HCT116 (cell line): ENCODE results near the gene CIBAR2. TPM values are rescaled to one million over a fixed set of nuclear protein-coding genes. Genes with fewer than 3 reads are reported as not detected.
A peak's percentile ranks its signal among the peaks of the same experiment; 100 is the strongest.
"Not testable (repeated sequence)": the region's sequence is repeated elsewhere in the genome, so short reads cannot be mapped to it uniquely, and the experiment has no call there.

Experiments used
- ATAC-seq: fragments of 200-7000 bp; cut with Tn5 transposase; 2 replicates; pipeline ENCODE4 v1.9.1; 2020; ENCODE audit warnings: mild to moderate bottlenecking, moderate library complexity
- BruUV-seq: library from RNA; stranded (reverse); fragments of 400-500 nt; replicated peaks from 2 replicates; lab custom pipeline; 2021; lab: Mats Ljungman, UMichigan
- CTCF ChIA-PET: fragments of 300-600 bp; sonication (Branson Sonifier 250); formaldehyde crosslinking; loops from one replicate; lab custom pipeline; 2021; ENCODE audit warnings: antibody characterized with exemption; lab: Charles Lee
- POLR2A ChIA-PET: fragments of 300-600, 350-600 bp; sonication (Branson Sonifier 250); formaldehyde crosslinking; loops from one replicate; lab custom pipeline; 2021; ENCODE audit warnings: antibody characterized with exemption; lab: Charles Lee
- RAD21 ChIA-PET, 2 experiments: fragments of 300-600 bp; sonication (Branson Sonifier 250); formaldehyde crosslinking; loops; one replicate each; lab custom pipeline; 2023; ENCODE audit warnings: low total read pairs in 2 of 2; ENCODE audit not compliant: uncharacterized antibody in 2 of 2, unreplicated experiment in 2 of 2, low non-redundant PET in 1 of 2; lab: Charles Lee
- DNase-seq: peaks from one replicate; pipeline ENCODE4 v3.0.0-alpha.2; 2010; ENCODE audit warnings: low read depth, low spot score
- H2AFZ ChIP-seq: fragments of 200-600 bp; shearing (Covaris generic), sonication (generic); 2 replicates; pipeline ENCODE4 v1.6.1; 2017; ENCODE audit warnings: low read depth, mixed run types, mixed read lengths, antibody characterized with exemption, low read length; ENCODE audit not compliant: poor library complexity, severe bottlenecking
- H3K27ac ChIP-seq: 2 replicates; pipeline ENCODE4 v1.5.1; 2012; ENCODE audit warnings: low read depth, low read length
- H3K27me3 ChIP-seq: fragments of 200-600 bp; sonication (generic); 2 replicates; pipeline ENCODE4 v1.6.1; 2016; ENCODE audit warnings: mixed run types, low read length, mixed read lengths; ENCODE audit not compliant: insufficient read depth
- H3K36me3 ChIP-seq, 2 experiments: fragments of 200-500 bp in 1 of 2; fragments of 200-600 bp in 1 of 2; sonication (Bioruptor generic) in 1 of 2; sonication (generic) in 1 of 2; 2 replicates each; pipeline versions ENCODE4 v1.5.1 to v1.6.1; 2014 to 2016; ENCODE audit warnings: low read length in 2 of 2, inconsistent platforms in 1 of 2, mixed read lengths in 1 of 2, mixed run types in 1 of 2; ENCODE audit not compliant: insufficient read depth in 2 of 2, control insufficient read depth in 1 of 2
- H3K4me1 ChIP-seq, 2 experiments: fragments of 200-600 bp in 1 of 2; sonication (generic) in 1 of 2; 2 replicates each; pipeline versions ENCODE4 v1.5.1 to v1.6.1; 2012 to 2017; ENCODE audit warnings: low read length in 2 of 2, inconsistent platforms in 1 of 2, mild to moderate bottlenecking in 1 of 2, mixed read lengths in 1 of 2, mixed run types in 1 of 2, moderate library complexity in 1 of 2; ENCODE audit not compliant: insufficient read depth in 2 of 2, control insufficient read depth in 1 of 2
- H3K4me2 ChIP-seq: fragments of 200-600 bp; sonication (generic); 2 replicates; pipeline ENCODE4 v1.6.1; 2017; ENCODE audit warnings: mixed run types, low read length, mixed read lengths
- H3K4me3 ChIP-seq, 2 experiments: fragments of 200-600 bp in 1 of 2; sonication (generic) in 1 of 2; replicated peaks in 1 of 2; 2 replicates each; pipeline ENCODE4 v1.5.1; 2011 to 2016; ENCODE audit warnings: low read length in 2 of 2, control low read depth in 1 of 2, low read depth in 1 of 2, mild to moderate bottlenecking in 1 of 2, mixed read lengths in 1 of 2, mixed run types in 1 of 2
- H3K79me2 ChIP-seq: fragments of 200-600 bp; sonication (generic); 2 replicates; pipeline ENCODE4 v1.6.1; 2017; ENCODE audit warnings: mild to moderate bottlenecking, mixed run types, low read length, moderate library complexity, mixed read lengths; ENCODE audit not compliant: insufficient read depth
- H3K9ac ChIP-seq: fragments of 200-600 bp; sonication (generic); 2 replicates; pipeline ENCODE4 v1.6.1; 2016; ENCODE audit warnings: low read length, mixed read lengths
- H3K9me2 ChIP-seq: fragments of 200-600 bp; sonication (generic), shearing (Covaris generic); 2 replicates; pipeline ENCODE4 v1.6.1; 2017; ENCODE audit warnings: mixed run types, mild to moderate bottlenecking, moderate library complexity; ENCODE audit not compliant: insufficient read depth
- H3K9me3 ChIP-seq, 2 experiments: fragments of 200-500 bp in 1 of 2; fragments of 200-600 bp in 1 of 2; sonication (Bioruptor generic) in 1 of 2; sonication (generic) in 1 of 2; 2 replicates each; pipeline ENCODE4 v1.6.1; 2014 to 2017; ENCODE audit warnings: low read length in 2 of 2, mixed read lengths in 2 of 2, inconsistent platforms in 1 of 2, low read depth in 1 of 2, mild to moderate bottlenecking in 1 of 2, mixed run types in 1 of 2, moderate library complexity in 1 of 2; ENCODE audit not compliant: control insufficient read depth in 1 of 2, insufficient read depth in 1 of 2
- H4K20me1 ChIP-seq: fragments of 200-600 bp; sonication (generic), shearing (Covaris generic); 2 replicates; pipeline ENCODE4 v1.6.1; 2017; ENCODE audit warnings: mixed run types, mild to moderate bottlenecking, moderate library complexity; ENCODE audit not compliant: insufficient read depth
- CBX3 ChIP-seq: IDR thresholded peaks from 2 replicates; pipeline ENCODE4 v1.6.1; 2012; ENCODE audit warnings: low read depth
- CEBPB ChIP-seq: IDR thresholded peaks from 2 replicates; pipeline ENCODE4 v1.6.1; 2012; ENCODE audit warnings: low read depth
- FOSL1 ChIP-seq: IDR thresholded peaks from 2 replicates; pipeline ENCODE4 v1.6.1; 2012; ENCODE audit warnings: low read depth
- JUND ChIP-seq: IDR thresholded peaks from 2 replicates; pipeline ENCODE4 v1.6.1; 2012
- YY1 ChIP-seq: IDR thresholded peaks from 2 replicates; pipeline ENCODE4 v1.6.1; 2011; ENCODE audit warnings: low read length, low read depth, moderate library complexity, mild to moderate bottlenecking; ENCODE audit not compliant: insufficient replicate concordance; ENCODE audit errors: extremely low read depth
- intact Hi-C: fragments of 100-400 bp; cut with micrococcal nuclease; formaldehyde crosslinking; loops from 2 replicates; pipeline ENCODE4 v1.10.0; 2022
- total RNA-seq: library from RNA; stranded (reverse); gene quantifications from one replicate; pipeline ENCODE4 v1.2.1, GENCODE V29; 2021; ENCODE audit not compliant: unreplicated experiment
- TF ChIP-seq, protein P1 (sequence below): IDR thresholded peaks from 2 replicates; pipeline ENCODE4 v1.6.1; 2011; ENCODE audit warnings: mild to moderate bottlenecking, low read length, moderate library complexity; ENCODE audit not compliant: insufficient replicate concordance; ENCODE audit errors: extremely low read depth

CIBAR2 gene
- total RNA-seq, 1 experiment from 2014 or later = 0.27 TPM

DNA sequence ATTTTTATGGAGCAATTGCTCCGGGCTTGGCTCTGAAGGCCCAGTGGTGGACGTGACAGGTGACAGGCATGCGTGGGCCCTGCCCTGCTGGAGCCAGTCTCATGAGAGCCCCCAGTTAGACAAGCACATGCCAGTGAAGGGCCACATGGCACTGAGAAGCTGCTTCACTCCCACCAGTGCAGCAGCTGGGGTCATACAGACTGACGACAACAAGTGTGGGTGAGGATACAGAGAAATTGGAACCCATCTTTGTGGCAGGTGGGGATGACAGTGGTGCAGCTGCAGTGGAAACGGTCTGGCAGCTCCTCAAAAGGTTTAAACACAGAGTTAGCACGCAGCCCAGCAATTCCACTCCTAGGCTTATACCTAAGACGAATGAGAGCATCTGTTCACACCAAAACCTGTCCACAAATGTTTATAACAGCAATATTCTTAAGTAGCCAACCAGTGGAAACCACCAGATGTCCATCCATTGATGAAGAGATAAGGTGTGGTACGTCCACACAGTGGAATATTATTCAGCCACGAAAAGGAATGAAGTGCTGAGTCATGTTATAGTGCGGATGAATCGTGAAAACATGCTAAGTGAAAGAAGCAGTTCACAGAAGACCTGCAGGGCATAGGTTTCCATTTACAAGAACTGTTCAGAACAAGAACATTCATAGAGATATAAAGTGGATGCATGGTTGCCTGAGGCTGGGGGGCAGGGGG lies 12.5 kb upstream of the CIBAR2 start:
- H3K4me2 ChIP-seq = 0 out of 2 replicates have a peak overlapping the region, but pooled peaks have one; percentile 37
- no peak for ATAC-seq
- no TSS peak for BruUV-seq
- no peak overlapping the region for H3K4me3 ChIP-seq
- intact Hi-C loops = no loop called here
- H3K9ac ChIP-seq = peak overlapping the region; percentile 0; the same call in 1 of the 2 replicates
- H3K4me1 ChIP-seq = peaks cover 17 to 35% of the 10 kb centered on the region in 2 experiments
- no peak overlapping the region for H3K27ac ChIP-seq
- no peaks in the 10 kb centered on the region for H3K9me2 ChIP-seq
- ChIA-PET POLR2A (no interaction called here), RAD21 (interaction anchor here in 1 of 2 experiments (1.1 kb wide), 1 partner anchor 10 kb away, joined by 4 read pairs; no protein-coding TSS in a partner anchor), CTCF (interaction anchor here (4.3 kb wide), 1 partner anchor 10 kb away, joined by 33 read pairs; no protein-coding TSS in a partner anchor)
- H3K79me2 ChIP-seq = no peaks in the 10 kb centered on the region
- H4K20me1 ChIP-seq = no peaks in the 10 kb centered on the region
- H3K27me3 ChIP-seq = no peaks in the 10 kb centered on the region
- H3K9me3 ChIP-seq = no peaks in the 10 kb centered on the region
- no peaks in the 10 kb centered on the region for H3K36me3 ChIP-seq
- DNase-seq = no peak
- peak; percentile 29; the same call in 1 of the 2 replicates for TF ChIP-seq CBX3
- TF ChIP-seq, protein P1, sequence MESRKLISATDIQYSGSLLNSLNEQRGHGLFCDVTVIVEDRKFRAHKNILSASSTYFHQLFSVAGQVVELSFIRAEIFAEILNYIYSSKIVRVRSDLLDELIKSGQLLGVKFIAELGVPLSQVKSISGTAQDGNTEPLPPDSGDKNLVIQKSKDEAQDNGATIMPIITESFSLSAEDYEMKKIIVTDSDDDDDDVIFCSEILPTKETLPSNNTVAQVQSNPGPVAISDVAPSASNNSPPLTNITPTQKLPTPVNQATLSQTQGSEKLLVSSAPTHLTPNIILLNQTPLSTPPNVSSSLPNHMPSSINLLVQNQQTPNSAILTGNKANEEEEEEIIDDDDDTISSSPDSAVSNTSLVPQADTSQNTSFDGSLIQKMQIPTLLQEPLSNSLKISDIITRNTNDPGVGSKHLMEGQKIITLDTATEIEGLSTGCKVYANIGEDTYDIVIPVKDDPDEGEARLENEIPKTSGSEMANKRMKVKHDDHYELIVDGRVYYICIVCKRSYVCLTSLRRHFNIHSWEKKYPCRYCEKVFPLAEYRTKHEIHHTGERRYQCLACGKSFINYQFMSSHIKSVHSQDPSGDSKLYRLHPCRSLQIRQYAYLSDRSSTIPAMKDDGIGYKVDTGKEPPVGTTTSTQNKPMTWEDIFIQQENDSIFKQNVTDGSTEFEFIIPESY = no peak
- H2AFZ ChIP-seq = no peak overlapping the region

DNA sequence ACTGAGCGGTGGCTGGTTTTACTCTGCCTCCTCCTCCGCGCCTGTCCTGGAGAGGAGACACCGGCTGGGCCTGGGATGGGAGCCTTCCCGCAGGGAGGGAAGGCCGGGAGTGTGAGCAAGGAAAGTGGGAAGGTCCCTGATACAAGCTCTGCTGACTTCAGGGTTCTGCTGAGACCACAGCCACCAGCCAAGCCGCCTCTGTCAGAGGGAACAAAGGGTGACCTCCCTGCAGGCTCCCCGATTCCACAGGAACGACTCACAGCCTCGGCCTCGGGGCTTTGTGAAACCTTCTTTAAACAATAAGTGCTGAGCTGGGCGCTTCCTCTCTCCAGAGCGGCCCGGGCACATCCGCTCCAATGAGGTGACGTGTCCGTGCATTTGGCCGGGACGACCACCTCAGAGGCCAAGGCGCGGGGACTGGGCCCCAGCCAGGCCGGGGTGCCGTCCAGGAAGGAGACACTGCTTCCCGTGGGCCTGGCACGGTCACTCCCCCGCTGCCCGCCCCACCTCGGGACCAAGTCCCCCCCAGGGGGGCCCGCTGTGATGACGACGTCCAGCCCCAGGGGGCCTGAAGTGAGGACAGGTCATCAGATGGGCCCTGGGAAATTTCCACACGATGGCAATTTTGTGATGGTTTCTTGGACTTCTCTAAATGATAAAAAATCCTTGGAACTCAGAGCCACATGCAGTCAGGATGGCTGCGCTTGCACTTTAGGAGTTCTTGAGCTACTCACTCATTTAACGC lies 11.8 kb upstream of the CIBAR2 start:
- H3K4me2 ChIP-seq = peak overlapping the region; percentile 37
- H3K4me1 ChIP-seq = peaks cover 17 to 35% of the 10 kb centered on the region in 2 experiments
- intact Hi-C loops = no loop called here
- no TSS peak for BruUV-seq
- POLR2A ChIA-PET = no interaction called here
- no peak for TF ChIP-seq FOSL1
- TF ChIP-seq YY1 = no peak
- no peak for TF ChIP-seq JUND
- TF ChIP-seq CEBPB = no peak
- no peaks in the 10 kb centered on the region for H3K27me3 ChIP-seq
- CTCF ChIA-PET = interaction anchor here (0.8 to 4.3 kb wide), 3 partner anchors 9 to 121 kb away, joined by 3 to 33 read pairs (median 4); no protein-coding TSS in a partner anchor
- no peak overlapping the region for H3K4me3 ChIP-seq
- H3K9ac ChIP-seq = peak overlapping the region; percentile 0; the same call in 1 of the 2 replicates
- ATAC-seq (peak; percentile 65), DNase-seq (no peak)
- peak overlapping the region; percentile 6; the same call in 1 of the 2 replicates for H3K27ac ChIP-seq
- no peaks in the 10 kb centered on the region for H3K9me2 ChIP-seq
- H3K79me2 ChIP-seq = no peaks in the 10 kb centered on the region
- no peaks in the 10 kb centered on the region for H3K36me3 ChIP-seq
- no peak overlapping the region for H2AFZ ChIP-seq
- no peaks in the 10 kb centered on the region for H3K9me3 ChIP-seq
- RAD21 ChIA-PET = no interaction called here
- no peaks in the 10 kb centered on the region for H4K20me1 ChIP-seq

DNA sequence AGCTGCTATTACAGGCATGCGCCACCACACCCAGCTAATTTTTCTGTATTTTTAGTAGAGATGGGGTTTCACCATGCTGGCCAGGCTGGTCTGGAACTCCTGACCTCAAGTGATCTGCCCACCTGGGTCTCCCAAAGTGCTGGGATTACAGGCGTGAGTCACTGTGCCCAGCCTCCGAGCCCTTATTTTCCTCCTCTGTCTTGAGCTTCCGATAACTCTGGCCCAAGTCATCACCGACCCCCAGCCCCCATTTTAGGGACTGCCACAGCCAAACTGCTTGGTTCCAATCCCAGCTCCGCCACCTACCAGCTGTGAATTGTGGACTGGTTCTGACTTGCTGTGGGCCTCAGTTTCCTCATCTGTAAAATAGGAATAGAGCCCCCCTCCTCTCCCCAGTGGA lies 11.2 kb upstream of the CIBAR2 start:
- intact Hi-C loops, H3K9me2 ChIP-seq, H3K79me2 ChIP-seq, H2AFZ ChIP-seq, H3K4me3 ChIP-seq, H3K27me3 ChIP-seq, RAD21 ChIA-PET, H4K20me1 ChIP-seq, H3K9me3 ChIP-seq, H3K9ac ChIP-seq, H3K36me3 ChIP-seq, DNase-seq, ATAC-seq, BruUV-seq: not testable (repeated sequence)
- ChIA-PET POLR2A (interaction anchor here (0.7 kb wide), 1 partner anchor 96 kb away, joined by 4 read pairs; no protein-coding TSS in a partner anchor), CTCF (interaction anchor here (0.7 to 4.3 kb wide), 4 partner anchors 9 to 293 kb away, joined by 3 to 33 read pairs (median 4); no protein-coding TSS in a partner anchor)
- Histone ChIP-seq H3K4me2 (peak overlapping the region; percentile 37), H3K27ac (peak overlapping the region; percentile 6; the same call in 1 of the 2 replicates), H3K4me1 (peaks cover 17 to 35% of the 10 kb centered on the region in 2 experiments)
